Upper lobe of left lung (tissue), 4 donors: ENCODE data around the gene CAPN7.

Experiments used
- EP300 ChIP-seq, 4 donors: sonication (generic); formaldehyde crosslinking; IDR thresholded peaks; one replicate each; pipeline ENCODE4 v1.5.1; 2017; ENCODE audit warnings: antibody characterized with exemption in 4 of 4, control low read depth in 2 of 4
- TF ChIP-seq, protein P1 (sequence below), 6 experiments: fragments of 450-650 bp in 4 of 6; fragments of 200-600 bp in 2 of 6; sonication (generic) in 2 of 6; IDR thresholded peaks; one replicate each; pipeline ENCODE4 v1.5.1; 2016 to 2019; ENCODE audit warnings: antibody characterized with exemption in 6 of 6

DNA sequence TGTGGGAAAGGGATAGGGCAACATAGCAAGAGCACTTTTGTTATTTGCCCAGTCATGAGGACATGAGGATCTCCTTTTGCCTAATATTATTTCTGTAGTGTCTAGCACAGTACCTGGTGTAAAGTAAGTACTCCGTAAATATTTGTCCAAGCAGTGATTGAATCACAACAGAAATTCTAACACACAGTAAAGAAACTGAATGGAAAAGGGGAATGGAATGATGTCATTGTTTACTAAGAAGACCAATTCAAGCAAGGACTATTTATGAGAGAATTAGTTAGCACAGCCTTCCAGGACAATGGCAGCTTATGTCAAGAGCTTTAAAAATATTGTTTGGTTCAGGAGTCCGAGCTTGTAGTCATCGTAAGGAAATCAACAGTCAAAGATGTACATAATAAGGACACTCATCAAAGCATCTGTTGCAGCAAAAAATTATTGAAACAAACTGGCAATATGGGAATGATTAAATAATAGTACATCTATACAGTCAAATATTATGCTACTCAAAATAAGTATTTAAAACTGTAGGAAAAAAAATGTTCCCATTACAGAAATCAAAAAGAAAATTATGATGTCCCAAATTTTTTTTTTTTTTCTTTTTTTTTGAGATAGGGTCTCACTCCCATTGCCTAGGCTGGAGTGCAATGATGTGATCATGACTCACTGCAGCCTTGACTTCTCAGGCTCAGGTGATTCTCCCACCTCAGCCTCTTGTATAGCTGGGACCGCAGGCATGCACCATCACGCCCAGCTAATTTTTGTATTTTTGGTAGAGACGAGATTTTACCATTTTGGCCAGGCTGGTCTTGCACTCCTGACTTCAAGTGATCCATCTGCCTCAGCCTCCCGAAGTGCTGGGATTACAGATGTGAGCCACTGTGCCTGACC, 17.9 kb downstream of the CAPN7 start:
- TF ChIP-seq EP300 (IDR thresholded peaks at IDR 0.05): no peak
- TF ChIP-seq, protein P1, sequence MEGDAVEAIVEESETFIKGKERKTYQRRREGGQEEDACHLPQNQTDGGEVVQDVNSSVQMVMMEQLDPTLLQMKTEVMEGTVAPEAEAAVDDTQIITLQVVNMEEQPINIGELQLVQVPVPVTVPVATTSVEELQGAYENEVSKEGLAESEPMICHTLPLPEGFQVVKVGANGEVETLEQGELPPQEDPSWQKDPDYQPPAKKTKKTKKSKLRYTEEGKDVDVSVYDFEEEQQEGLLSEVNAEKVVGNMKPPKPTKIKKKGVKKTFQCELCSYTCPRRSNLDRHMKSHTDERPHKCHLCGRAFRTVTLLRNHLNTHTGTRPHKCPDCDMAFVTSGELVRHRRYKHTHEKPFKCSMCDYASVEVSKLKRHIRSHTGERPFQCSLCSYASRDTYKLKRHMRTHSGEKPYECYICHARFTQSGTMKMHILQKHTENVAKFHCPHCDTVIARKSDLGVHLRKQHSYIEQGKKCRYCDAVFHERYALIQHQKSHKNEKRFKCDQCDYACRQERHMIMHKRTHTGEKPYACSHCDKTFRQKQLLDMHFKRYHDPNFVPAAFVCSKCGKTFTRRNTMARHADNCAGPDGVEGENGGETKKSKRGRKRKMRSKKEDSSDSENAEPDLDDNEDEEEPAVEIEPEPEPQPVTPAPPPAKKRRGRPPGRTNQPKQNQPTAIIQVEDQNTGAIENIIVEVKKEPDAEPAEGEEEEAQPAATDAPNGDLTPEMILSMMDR (IDR thresholded peaks at IDR 0.05): no peak
